ENCODE results near the gene RNF130.

- TF ChIP-seq CTCF (IDR thresholded peaks at IDR 0.05), result no peak
- no peak for TF ChIP-seq EP300 (IDR thresholded peaks at IDR 0.05)
- no peak for TF ChIP-seq POLR2A (IDR thresholded peaks at IDR 0.05)
Measured at GRCh38 chr5:179980767-179981166, 90.8 kb downstream of the RNF130 start.
